ENCODE data around the gene NDST1. TPM values are rescaled to one million over a fixed set of nuclear protein-coding genes. Genes with fewer than 3 reads are reported as not detected.

The NDST1 gene
- polyA plus RNA-seq, 1 of the 3 experiments (the other 2 are of a cell fraction): 29.2 TPM

DNA sequence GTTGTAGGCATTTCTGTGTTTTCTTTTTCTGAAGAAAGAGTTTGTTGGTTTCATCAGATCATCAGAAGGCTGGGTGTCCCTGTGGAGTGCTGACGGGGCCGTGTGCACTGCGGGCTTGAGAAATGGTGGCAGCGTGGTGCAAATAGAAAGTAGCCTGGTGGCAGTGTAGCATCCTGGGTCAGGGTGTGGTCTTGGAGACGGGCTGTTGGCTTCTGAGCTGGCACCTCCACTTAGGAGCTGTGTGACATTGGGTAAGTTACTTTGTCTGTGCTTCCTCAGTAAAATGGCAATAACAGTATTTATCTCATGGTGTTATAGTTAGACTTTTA, 10.0 kb upstream of the NDST1 start:
- peaks cover 97% of the 10 kb centered on the region for H3K79me2 ChIP-seq (ENCODE audit: insufficient read depth)
- H3K9me2 ChIP-seq: no peaks in the 10 kb centered on the region
- 60% methylated on average over 5 of the region's 5 CpGs for WGBS (ENCODE audit: low lambda C conversion rate)
- ChIA-PET POLR2A (interaction anchor here (1.2 kb wide), 1 partner anchor 18 kb away, joined by 3 read pairs; no protein-coding TSS in a partner anchor), CTCF (interaction anchor here (1.1 to 2.6 kb wide), 6 partner anchors 25 to 85 kb away, joined by 3 to 6 read pairs (median 4); partner anchors contain the start of genes CD74 and RPS14)
- H2AFZ ChIP-seq (ENCODE audit: low read depth): no peak overlapping the region
- H3K4me2 ChIP-seq: peak overlapping the region; percentile 62
- H3K9me3 ChIP-seq: no peaks in the 10 kb centered on the region
- no peak overlapping the region for H3K4me3 ChIP-seq (ENCODE audit: low read depth in 2 of 2, low read length in 1 of 2)
- H3F3A ChIP-seq (replicated peaks; ENCODE audit: insufficient read depth): peaks cover 18% of the 10 kb centered on the region
- peaks cover 2 to 6% of the 10 kb centered on the region in 2 experiments for H3K36me3 ChIP-seq (replicated peaks in 1 of 2; ENCODE audit: control insufficient read depth in 1 of 2, insufficient read depth in 2 of 2, low read length in 1 of 2)
- H3K27ac ChIP-seq (ENCODE audit: low read depth in 2 of 2, low read length in 1 of 2): peak overlapping the region; percentile 36 to 67; a peak in 3 of 4 replicates
- H4K20me1 ChIP-seq (ENCODE audit: insufficient read depth): peaks cover 87% of the 10 kb centered on the region
- H3K4me1 ChIP-seq (ENCODE audit: control insufficient read depth in 1 of 2, insufficient read depth in 2 of 2, low read depth in 1 of 2, low read length in 1 of 2): peaks cover 18 to 42% of the 10 kb centered on the region in 2 experiments; a peak in 3 of 4 replicates
- no peak for TF ChIP-seq MEF2A (IDR thresholded peaks at IDR 0.05; ENCODE audit: borderline replicate concordance, low read depth)
- no peak for TF ChIP-seq FOXM1 (IDR thresholded peaks at IDR 0.05; ENCODE audit: low read depth)
- TF ChIP-seq RXRA (IDR thresholded peaks at IDR 0.05; ENCODE audit: borderline replicate concordance, low read depth): no peak
- TF ChIP-seq SIN3A (IDR thresholded peaks at IDR 0.05; ENCODE audit: borderline replicate concordance, low read depth, low read length): no peak
- TF ChIP-seq JUND (IDR thresholded peaks at IDR 0.05): no peak
- TF ChIP-seq YY1 (IDR thresholded peaks at IDR 0.05; ENCODE audit: low read depth): no peak
- TF ChIP-seq, protein P1, sequence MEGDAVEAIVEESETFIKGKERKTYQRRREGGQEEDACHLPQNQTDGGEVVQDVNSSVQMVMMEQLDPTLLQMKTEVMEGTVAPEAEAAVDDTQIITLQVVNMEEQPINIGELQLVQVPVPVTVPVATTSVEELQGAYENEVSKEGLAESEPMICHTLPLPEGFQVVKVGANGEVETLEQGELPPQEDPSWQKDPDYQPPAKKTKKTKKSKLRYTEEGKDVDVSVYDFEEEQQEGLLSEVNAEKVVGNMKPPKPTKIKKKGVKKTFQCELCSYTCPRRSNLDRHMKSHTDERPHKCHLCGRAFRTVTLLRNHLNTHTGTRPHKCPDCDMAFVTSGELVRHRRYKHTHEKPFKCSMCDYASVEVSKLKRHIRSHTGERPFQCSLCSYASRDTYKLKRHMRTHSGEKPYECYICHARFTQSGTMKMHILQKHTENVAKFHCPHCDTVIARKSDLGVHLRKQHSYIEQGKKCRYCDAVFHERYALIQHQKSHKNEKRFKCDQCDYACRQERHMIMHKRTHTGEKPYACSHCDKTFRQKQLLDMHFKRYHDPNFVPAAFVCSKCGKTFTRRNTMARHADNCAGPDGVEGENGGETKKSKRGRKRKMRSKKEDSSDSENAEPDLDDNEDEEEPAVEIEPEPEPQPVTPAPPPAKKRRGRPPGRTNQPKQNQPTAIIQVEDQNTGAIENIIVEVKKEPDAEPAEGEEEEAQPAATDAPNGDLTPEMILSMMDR (IDR thresholded peaks at IDR 0.05): no peak
- no peak for TF ChIP-seq SMC3 (IDR thresholded peaks at IDR 0.05; ENCODE audit: low read depth, low read length)
- TF ChIP-seq FOSL2 (IDR thresholded peaks at IDR 0.05; ENCODE audit: borderline replicate concordance, low read depth): no peak
- no peak for TF ChIP-seq TCF12 (IDR thresholded peaks at IDR 0.05)
- no peak for TF ChIP-seq GABPA (IDR thresholded peaks at IDR 0.05; ENCODE audit: low read depth)
- TF ChIP-seq GATA2 (CRISPR knock-in tag; IDR thresholded peaks at IDR 0.05): no peak
- no peak for TF ChIP-seq EZH2phosphoT487 (IDR thresholded peaks at IDR 0.05; ENCODE audit: borderline replicate concordance, low read depth)
- no peak for DNase-seq
- H3K9ac ChIP-seq: peak overlapping the region; percentile 23; the same call in 1 of the 2 replicates
- H3K27me3 ChIP-seq (ENCODE audit: insufficient read depth): no peaks in the 10 kb centered on the region

DNA sequence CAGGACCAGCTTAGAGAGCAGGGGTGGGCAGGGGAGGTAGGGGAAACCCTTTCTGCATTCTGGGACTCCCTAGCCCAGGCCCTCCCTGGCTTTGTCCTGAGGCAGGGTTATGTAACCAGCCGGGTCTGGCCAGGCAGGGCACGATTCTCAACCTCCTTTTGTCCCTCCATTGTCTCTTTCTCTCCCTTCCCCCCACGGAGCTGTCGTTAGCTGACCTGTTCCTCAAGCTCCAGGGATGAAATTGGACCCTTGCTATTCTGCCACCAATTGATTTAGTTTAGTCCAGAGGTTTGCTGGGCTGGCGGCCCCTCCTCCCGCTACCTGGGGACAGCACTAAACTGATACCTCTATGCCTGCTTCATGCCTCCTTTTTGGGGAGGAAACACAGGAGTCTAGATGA, 9.4 kb upstream of the NDST1 start:
- H3K9me3 ChIP-seq: no peaks in the 10 kb centered on the region
- WGBS (ENCODE audit: low lambda C conversion rate): 90% methylated on average over 6 of the region's 6 CpGs
- TF ChIP-seq, protein P2, sequence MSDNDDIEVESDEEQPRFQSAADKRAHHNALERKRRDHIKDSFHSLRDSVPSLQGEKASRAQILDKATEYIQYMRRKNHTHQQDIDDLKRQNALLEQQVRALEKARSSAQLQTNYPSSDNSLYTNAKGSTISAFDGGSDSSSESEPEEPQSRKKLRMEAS (IDR thresholded peaks at IDR 0.05; ENCODE audit: low read depth): no peak
- no peak for TF ChIP-seq POLR2AphosphoS5 (IDR thresholded peaks at IDR 0.05; ENCODE audit: low read depth, low read length)
- TF ChIP-seq, protein P3, sequence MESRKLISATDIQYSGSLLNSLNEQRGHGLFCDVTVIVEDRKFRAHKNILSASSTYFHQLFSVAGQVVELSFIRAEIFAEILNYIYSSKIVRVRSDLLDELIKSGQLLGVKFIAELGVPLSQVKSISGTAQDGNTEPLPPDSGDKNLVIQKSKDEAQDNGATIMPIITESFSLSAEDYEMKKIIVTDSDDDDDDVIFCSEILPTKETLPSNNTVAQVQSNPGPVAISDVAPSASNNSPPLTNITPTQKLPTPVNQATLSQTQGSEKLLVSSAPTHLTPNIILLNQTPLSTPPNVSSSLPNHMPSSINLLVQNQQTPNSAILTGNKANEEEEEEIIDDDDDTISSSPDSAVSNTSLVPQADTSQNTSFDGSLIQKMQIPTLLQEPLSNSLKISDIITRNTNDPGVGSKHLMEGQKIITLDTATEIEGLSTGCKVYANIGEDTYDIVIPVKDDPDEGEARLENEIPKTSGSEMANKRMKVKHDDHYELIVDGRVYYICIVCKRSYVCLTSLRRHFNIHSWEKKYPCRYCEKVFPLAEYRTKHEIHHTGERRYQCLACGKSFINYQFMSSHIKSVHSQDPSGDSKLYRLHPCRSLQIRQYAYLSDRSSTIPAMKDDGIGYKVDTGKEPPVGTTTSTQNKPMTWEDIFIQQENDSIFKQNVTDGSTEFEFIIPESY (IDR thresholded peaks at IDR 0.05; ENCODE audit: borderline replicate concordance, low read depth): no peak
- TF ChIP-seq FOXM1 (IDR thresholded peaks at IDR 0.05; ENCODE audit: low read depth): no peak
- TF ChIP-seq JUND (IDR thresholded peaks at IDR 0.05): no peak
- no peak for TF ChIP-seq SIN3A (IDR thresholded peaks at IDR 0.05; ENCODE audit: borderline replicate concordance, low read depth, low read length)
- TF ChIP-seq FOSL2 (IDR thresholded peaks at IDR 0.05; ENCODE audit: borderline replicate concordance, low read depth): no peak
- TF ChIP-seq RFX5 (IDR thresholded peaks at IDR 0.05; ENCODE audit: low read length): no peak
- TF ChIP-seq RAD21 (IDR thresholded peaks at IDR 0.05; ENCODE audit: low read length): no peak
- TF ChIP-seq SMC3 (IDR thresholded peaks at IDR 0.05; ENCODE audit: low read depth, low read length): no peak
- TF ChIP-seq, protein P4, sequence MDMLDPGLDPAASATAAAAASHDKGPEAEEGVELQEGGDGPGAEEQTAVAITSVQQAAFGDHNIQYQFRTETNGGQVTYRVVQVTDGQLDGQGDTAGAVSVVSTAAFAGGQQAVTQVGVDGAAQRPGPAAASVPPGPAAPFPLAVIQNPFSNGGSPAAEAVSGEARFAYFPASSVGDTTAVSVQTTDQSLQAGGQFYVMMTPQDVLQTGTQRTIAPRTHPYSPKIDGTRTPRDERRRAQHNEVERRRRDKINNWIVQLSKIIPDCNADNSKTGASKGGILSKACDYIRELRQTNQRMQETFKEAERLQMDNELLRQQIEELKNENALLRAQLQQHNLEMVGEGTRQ (IDR thresholded peaks at IDR 0.05; ENCODE audit: borderline replicate concordance, low read depth, low read length): no peak
- TF ChIP-seq EP300 (IDR thresholded peaks at IDR 0.05; ENCODE audit: borderline replicate concordance in 1 of 2, low read depth in 1 of 2, low read length in 1 of 2): no peak
- TF ChIP-seq MEF2A (IDR thresholded peaks at IDR 0.05; ENCODE audit: borderline replicate concordance, low read depth): no peak
- no peak for TF ChIP-seq TEAD4 (IDR thresholded peaks at IDR 0.05; ENCODE audit: borderline replicate concordance, insufficient read depth)
- DNase-seq: no peak
- H3K9me2 ChIP-seq: no peaks in the 10 kb centered on the region
- peak overlapping the region; percentile 8 to 67; a peak in 2 of 4 replicates for H3K27ac ChIP-seq (ENCODE audit: low read depth in 2 of 2, low read length in 1 of 2)
- CTCF ChIA-PET: interaction anchor here (1.1 to 2.6 kb wide), 5 partner anchors 25 to 86 kb away, joined by 3 to 6 read pairs (median 4); partner anchors contain the start of genes CD74 and RPS14
- no peaks in the 10 kb centered on the region for H3K27me3 ChIP-seq (ENCODE audit: insufficient read depth)
- peaks cover 2 to 6% of the 10 kb centered on the region in 2 experiments for H3K36me3 ChIP-seq (replicated peaks in 1 of 2; ENCODE audit: control insufficient read depth in 1 of 2, insufficient read depth in 2 of 2, low read length in 1 of 2)
- peak overlapping the region; percentile 62 for H3K4me2 ChIP-seq
- no peak overlapping the region for H3K9ac ChIP-seq
- H3K4me3 ChIP-seq (ENCODE audit: low read depth in 2 of 2, low read length in 1 of 2): no peak overlapping the region
- H3F3A ChIP-seq (replicated peaks; ENCODE audit: insufficient read depth): peaks cover 15% of the 10 kb centered on the region
- no peak overlapping the region for H2AFZ ChIP-seq (ENCODE audit: low read depth)
- H3K4me1 ChIP-seq (ENCODE audit: control insufficient read depth in 1 of 2, insufficient read depth in 2 of 2, low read depth in 1 of 2, low read length in 1 of 2): peaks cover 18 to 45% of the 10 kb centered on the region in 2 experiments; a peak in 3 of 4 replicates
- peaks cover 87% of the 10 kb centered on the region for H4K20me1 ChIP-seq (ENCODE audit: insufficient read depth)
- peaks cover 97% of the 10 kb centered on the region for H3K79me2 ChIP-seq (ENCODE audit: insufficient read depth)
- POLR2A ChIA-PET: interaction anchor here (1.2 kb wide), 1 partner anchor 17 kb away, joined by 3 read pairs; no protein-coding TSS in a partner anchor
